GM12891 (cell line): ENCODE results near the gene CMIP.

Experiments
- PAX5 ChIP-seq: IDR thresholded peaks from 2 replicates; pipeline ENCODE4 v1.6.1; 2011; ENCODE audit warnings: low read length, moderate library complexity, mild to moderate bottlenecking; ENCODE audit not compliant: insufficient read depth, severe bottlenecking
- POLR2A ChIP-seq: IDR thresholded peaks from 2 replicates; pipeline ENCODE4 v1.6.1; 2011; ENCODE audit warnings: low read depth, low read length, control low read depth
- POLR2AphosphoS5 ChIP-seq: IDR thresholded peaks from 2 replicates; pipeline ENCODE4 v1.6.1; 2011; ENCODE audit warnings: low read depth, low read length, control low read depth
- SPI1 ChIP-seq: IDR thresholded peaks from 2 replicates; pipeline ENCODE4 v1.6.1; 2011; ENCODE audit warnings: low read depth, low read length, control low read depth
- TAF1 ChIP-seq: IDR thresholded peaks from 2 replicates; pipeline ENCODE4 v1.6.1; 2011; ENCODE audit warnings: low read depth, low read length, control low read depth

DNA sequence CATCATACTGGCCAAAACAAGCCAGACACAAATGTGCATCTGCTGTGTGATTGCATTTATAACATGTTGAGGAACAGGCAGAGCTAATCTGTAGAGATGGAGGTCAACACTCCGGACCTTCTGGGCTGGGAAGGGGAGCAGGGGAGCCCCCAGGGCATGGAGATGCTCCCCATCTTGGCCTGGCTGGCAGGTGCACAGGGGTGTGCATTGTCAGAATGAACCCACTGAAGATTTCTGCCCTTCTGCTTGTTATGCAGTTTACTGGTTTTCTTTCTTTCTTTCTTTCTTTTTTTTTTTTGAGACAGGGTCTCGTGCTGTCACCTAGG, 146.9 kb downstream of the CMIP start:
- TF ChIP-seq POLR2A (no peak), POLR2AphosphoS5 (no peak), SPI1 (no peak), TAF1 (no peak), PAX5 (no peak)
